ENCODE data around the gene CD200R1. TPM values are rescaled to one million over a fixed set of nuclear protein-coding genes. Genes with fewer than 3 reads are reported as not detected.

Gene CD200R1
- total and polyA plus RNA-seq, 2 of the 13 experiments (the other 11 are each of a cell fraction or from before 2014, with no cell fraction given) = 0.04 TPM; not detected in 1

GRCh38 chr3:112873632-112874031 lies 101.3 kb downstream of the CD200R1 start:
- Histone ChIP-seq H3K27me3 (ENCODE audit: control insufficient read depth in 1 of 2, insufficient read depth in 2 of 2, low read length in 2 of 2) (no peaks in the 10 kb centered on the region), H3K4me3 (replicated peaks in 1 of 3; ENCODE audit: insufficient read depth in 1 of 3, low read depth in 2 of 3, low read length in 3 of 3) (no peak overlapping the region), H3K79me2 (ENCODE audit: insufficient read depth, low read length) (no peaks in the 10 kb centered on the region), H3K4me1 (ENCODE audit: insufficient read depth, low read length) (no peaks in the 10 kb centered on the region), H3K4me2 (ENCODE audit: low read depth, low read length) (no peak overlapping the region), H3K27ac (ENCODE audit: extremely low read length, insufficient read depth, low read length) (no peak overlapping the region), H3K9ac (ENCODE audit: insufficient read depth, low read depth, low read length) (no peak overlapping the region), H3K9me3 (ENCODE audit: low read length) (no peaks in the 10 kb centered on the region), H4K20me1 (ENCODE audit: insufficient read depth, low read length) (no peaks in the 10 kb centered on the region), H3K36me3 (replicated peaks in 1 of 2; ENCODE audit: control insufficient read depth in 1 of 2, insufficient read depth in 2 of 2, low read length in 2 of 2) (no peaks in the 10 kb centered on the region), H2AFZ (ENCODE audit: low read length) (no peak overlapping the region)
- TF ChIP-seq KLF9 (CRISPR knock-in tag; IDR thresholded peaks at IDR 0.05; ENCODE audit: low read depth) = no peak
- no peak for TF ChIP-seq EEA1 (CRISPR knock-in tag; IDR thresholded peaks at IDR 0.05; ENCODE audit: borderline replicate concordance)
- TF ChIP-seq SMC3 (IDR thresholded peaks at IDR 0.05; ENCODE audit: low read length) = no peak
- no peak for TF ChIP-seq HMGA1 (CRISPR knock-in tag; conservative IDR thresholded peaks at IDR 0.05)
- no peak for TF ChIP-seq ATM (IDR thresholded peaks at IDR 0.05; ENCODE audit: borderline replicate concordance)
- TF ChIP-seq DNMT1 (CRISPR knock-in tag; IDR thresholded peaks at IDR 0.05) = no peak
- no peak for TF ChIP-seq FOXJ3 (CRISPR knock-in tag; IDR thresholded peaks at IDR 0.05; ENCODE audit: borderline replicate concordance)
- TF ChIP-seq PTBP1 (IDR thresholded peaks at IDR 0.05; ENCODE audit: low read depth, low read length, poor library complexity, severe bottlenecking) = no peak
- no peak for TF ChIP-seq PHF5A (CRISPR knock-in tag; IDR thresholded peaks at IDR 0.05; ENCODE audit: low read depth, unreplicated experiment)
- no peak for TF ChIP-seq RBM22 (optimal IDR thresholded peaks at IDR 0.05; ENCODE audit: low read length)
- no peak for TF ChIP-seq ZXDC (CRISPR knock-in tag; IDR thresholded peaks at IDR 0.05)
- no peak for TF ChIP-seq ZSCAN20 (CRISPR knock-in tag; IDR thresholded peaks at IDR 0.05; ENCODE audit: borderline replicate concordance)
- ATAC-seq = no peak
- WGBS (ENCODE audit: low lambda C conversion rate) = 2% methylated on average over 2 of the region's 2 CpGs
- FAIRE-seq = no peak
- in situ Hi-C loops (cut with HindIII; ENCODE audit: extremely low pct_ligation_motif_present, low pct_unique_long_range_greater_than_20kb) (no loop called here), intact Hi-C loops (cut with micrococcal nuclease; ENCODE audit: unreplicated experiment) (no loop called here)
- no peak for DNase-seq (ENCODE audit: low spot score)
- ChIA-PET CTCF (ENCODE audit: low intra/inter-chr PET ratio, low total read pairs) (no interaction called here), POLR2A (no interaction called here)
- no TSS peak for BruUV-seq (replicated peaks)

Measured in HepG2 (cell line).